ENCODE data around the gene CARD9.
"Not testable (repeated sequence)": the region's sequence is repeated elsewhere in the genome, so short reads cannot be mapped to it uniquely, and the experiment has no call there.

The CARD9 gene

DNA sequence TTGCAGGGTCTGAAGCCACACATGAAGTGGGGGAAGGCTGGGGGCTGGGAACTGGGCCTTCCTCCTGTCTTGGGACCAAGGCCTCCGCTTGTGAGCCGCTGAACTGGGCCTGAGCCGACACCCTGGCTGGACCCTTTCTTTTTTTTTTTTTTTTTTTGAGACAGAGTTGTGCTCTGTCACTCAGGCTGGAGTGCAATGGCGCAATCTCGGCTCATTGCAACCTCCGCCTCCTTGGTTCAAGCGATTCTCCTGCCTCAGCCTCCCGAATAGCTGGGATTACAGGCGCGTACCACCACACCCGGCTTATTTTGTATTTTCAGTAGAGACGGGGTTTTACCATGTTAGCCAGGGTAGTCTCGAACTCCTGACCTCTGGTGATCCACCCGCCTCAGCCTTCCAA, 54.2 kb downstream of the CARD9 start:
- not testable (repeated sequence) for H3K4me1 ChIP-seq (ENCODE audit: control insufficient read depth, insufficient read depth, low read length, unreplicated experiment); H3K79me2 ChIP-seq (ENCODE audit: control insufficient read depth, insufficient read depth, low read length, unreplicated experiment); H2AFZ ChIP-seq (ENCODE audit: low read length, unreplicated experiment); H3K27ac ChIP-seq (ENCODE audit: low read depth, low read length); H3K4me3 ChIP-seq (ENCODE audit: low read depth, low read length); H3K27me3 ChIP-seq (ENCODE audit: insufficient read depth, low read length); H3K36me3 ChIP-seq (ENCODE audit: insufficient read depth, low read length)

DNA sequence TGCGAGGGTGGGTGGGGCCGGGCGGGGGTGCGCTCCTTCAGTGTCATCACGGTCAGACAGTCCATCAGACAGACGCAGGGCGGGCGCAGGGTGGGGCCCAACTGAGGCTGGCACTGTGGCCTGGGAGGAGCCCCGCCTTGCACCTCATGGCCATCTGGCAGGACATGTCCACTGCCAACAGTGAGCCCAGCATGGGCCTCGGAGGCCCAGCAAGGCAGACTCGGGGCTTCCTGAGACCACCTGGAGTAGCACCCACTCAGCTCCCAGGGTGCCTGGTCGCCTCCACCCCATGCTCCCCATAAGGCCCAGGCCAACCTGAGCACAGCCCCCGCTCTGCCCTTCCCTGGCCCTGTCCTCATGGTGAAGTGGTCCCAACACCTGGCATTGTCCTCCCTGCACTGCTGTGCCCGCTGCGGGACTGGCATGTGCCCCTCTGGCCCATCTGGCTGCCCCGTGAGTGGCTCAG, 54.7 kb downstream of the CARD9 start:
- no peak overlapping the region for H3K4me3 ChIP-seq (ENCODE audit: low read depth, low read length)
- H3K36me3 ChIP-seq (ENCODE audit: insufficient read depth, low read length): no peaks in the 10 kb centered on the region
- H2AFZ ChIP-seq (ENCODE audit: low read length, unreplicated experiment): no peak overlapping the region
- no peaks in the 10 kb centered on the region for H3K4me1 ChIP-seq (ENCODE audit: control insufficient read depth, insufficient read depth, low read length, unreplicated experiment)
- H3K79me2 ChIP-seq (ENCODE audit: control insufficient read depth, insufficient read depth, low read length, unreplicated experiment): no peaks in the 10 kb centered on the region
- no peak overlapping the region for H3K27ac ChIP-seq (ENCODE audit: low read depth, low read length)
- H3K27me3 ChIP-seq (ENCODE audit: insufficient read depth, low read length): no peaks in the 10 kb centered on the region

DNA sequence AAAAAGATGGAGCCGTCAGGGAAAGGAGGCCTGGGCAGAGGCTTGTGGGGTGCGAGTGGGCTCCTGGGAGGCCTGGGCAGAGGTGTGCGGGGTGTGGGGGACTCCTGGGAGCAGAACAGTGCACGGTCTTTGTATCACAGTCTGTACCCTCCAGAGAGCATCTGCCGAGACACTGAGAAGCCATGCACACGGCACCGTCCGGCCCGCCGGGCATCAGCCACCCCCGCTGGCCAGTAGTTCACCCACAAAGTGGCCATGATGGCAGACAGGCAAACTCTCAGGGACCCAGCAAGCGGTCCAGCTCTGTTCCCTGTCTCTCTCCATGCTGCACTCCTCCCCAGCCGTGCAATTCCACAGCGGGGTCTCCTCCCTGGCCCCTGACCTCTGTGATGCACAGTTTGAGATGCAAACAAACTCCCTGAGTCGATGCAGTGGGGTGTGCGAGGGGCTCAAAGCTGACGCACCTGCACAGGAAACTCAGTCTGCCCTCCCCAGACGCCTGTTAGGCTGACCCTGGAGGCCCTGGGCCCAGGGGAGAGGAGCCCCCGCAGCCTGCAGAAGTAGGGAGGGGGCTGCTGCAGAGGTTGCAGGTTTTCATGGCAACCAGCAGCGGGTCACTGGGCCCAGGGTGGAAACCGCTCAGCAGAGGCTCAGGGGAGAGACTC, 55.2 kb downstream of the CARD9 start:
- no peak overlapping the region for H3K4me3 ChIP-seq (ENCODE audit: low read depth, low read length)
- H2AFZ ChIP-seq (ENCODE audit: low read length, unreplicated experiment): no peak overlapping the region
- H3K27ac ChIP-seq (ENCODE audit: low read depth, low read length): no peak overlapping the region
- no peaks in the 10 kb centered on the region for H3K36me3 ChIP-seq (ENCODE audit: insufficient read depth, low read length)
- no peaks in the 10 kb centered on the region for H3K4me1 ChIP-seq (ENCODE audit: control insufficient read depth, insufficient read depth, low read length, unreplicated experiment)
- no peaks in the 10 kb centered on the region for H3K79me2 ChIP-seq (ENCODE audit: control insufficient read depth, insufficient read depth, low read length, unreplicated experiment)
- H3K27me3 ChIP-seq (ENCODE audit: insufficient read depth, low read length): no peaks in the 10 kb centered on the region

GRCh38 chr9:136317695-136318094, 55.8 kb downstream of the CARD9 start:
- Histone ChIP-seq H3K4me3 (ENCODE audit: low read depth, low read length) (no peak overlapping the region), H3K27me3 (ENCODE audit: insufficient read depth, low read length) (no peaks in the 10 kb centered on the region), H3K79me2 (ENCODE audit: control insufficient read depth, insufficient read depth, low read length, unreplicated experiment) (no peaks in the 10 kb centered on the region), H3K27ac (ENCODE audit: low read depth, low read length) (no peak overlapping the region), H2AFZ (ENCODE audit: low read length, unreplicated experiment) (no peak overlapping the region), H3K4me1 (ENCODE audit: control insufficient read depth, insufficient read depth, low read length, unreplicated experiment) (no peaks in the 10 kb centered on the region), H3K36me3 (ENCODE audit: insufficient read depth, low read length) (no peaks in the 10 kb centered on the region)

GRCh38 chr9:136316896-136317676, 56.4 kb downstream of the CARD9 start:
- H3K27ac ChIP-seq (ENCODE audit: low read depth, low read length): no peak overlapping the region
- no peak overlapping the region for H2AFZ ChIP-seq (ENCODE audit: low read length, unreplicated experiment)
- H3K79me2 ChIP-seq (ENCODE audit: control insufficient read depth, insufficient read depth, low read length, unreplicated experiment): no peaks in the 10 kb centered on the region
- no peaks in the 10 kb centered on the region for H3K27me3 ChIP-seq (ENCODE audit: insufficient read depth, low read length)
- no peaks in the 10 kb centered on the region for H3K36me3 ChIP-seq (ENCODE audit: insufficient read depth, low read length)
- H3K4me3 ChIP-seq (ENCODE audit: low read depth, low read length): no peak overlapping the region
- H3K4me1 ChIP-seq (ENCODE audit: control insufficient read depth, insufficient read depth, low read length, unreplicated experiment): no peaks in the 10 kb centered on the region

DNA sequence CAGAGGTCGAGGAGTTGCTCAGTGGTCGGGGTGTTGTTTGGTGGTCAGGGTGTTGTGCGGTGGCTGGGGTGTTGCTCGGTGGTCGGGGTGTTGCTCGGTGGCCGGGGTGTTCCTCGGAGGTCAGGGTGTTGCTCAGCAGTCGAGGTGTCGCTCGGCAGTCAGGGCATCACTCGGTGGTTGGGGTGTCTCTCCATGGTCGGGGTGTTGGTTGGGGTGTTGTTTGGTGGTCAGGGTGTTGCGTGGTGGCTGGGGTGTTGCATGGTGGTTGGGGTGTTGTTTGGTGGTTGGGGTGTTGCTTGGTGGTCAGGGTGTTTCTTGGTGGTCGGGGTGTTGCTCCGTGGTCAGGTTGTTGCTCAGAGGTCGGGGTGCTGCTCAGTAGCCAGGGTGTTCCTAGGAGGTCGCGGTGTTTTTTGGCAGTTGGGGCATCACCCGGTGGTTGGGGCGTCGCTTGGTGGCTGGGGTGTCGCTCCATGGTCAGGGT, 57.2 kb downstream of the CARD9 start:
- Histone ChIP-seq H3K79me2 (ENCODE audit: control insufficient read depth, insufficient read depth, low read length, unreplicated experiment) (no peaks in the 10 kb centered on the region), H3K4me1 (ENCODE audit: control insufficient read depth, insufficient read depth, low read length, unreplicated experiment) (no peaks in the 10 kb centered on the region), H3K27me3 (ENCODE audit: insufficient read depth, low read length) (no peaks in the 10 kb centered on the region), H3K4me3 (ENCODE audit: low read depth, low read length) (no peak overlapping the region), H3K27ac (ENCODE audit: low read depth, low read length) (no peak overlapping the region), H3K36me3 (ENCODE audit: insufficient read depth, low read length) (no peaks in the 10 kb centered on the region), H2AFZ (ENCODE audit: low read length, unreplicated experiment) (no peak overlapping the region)

DNA sequence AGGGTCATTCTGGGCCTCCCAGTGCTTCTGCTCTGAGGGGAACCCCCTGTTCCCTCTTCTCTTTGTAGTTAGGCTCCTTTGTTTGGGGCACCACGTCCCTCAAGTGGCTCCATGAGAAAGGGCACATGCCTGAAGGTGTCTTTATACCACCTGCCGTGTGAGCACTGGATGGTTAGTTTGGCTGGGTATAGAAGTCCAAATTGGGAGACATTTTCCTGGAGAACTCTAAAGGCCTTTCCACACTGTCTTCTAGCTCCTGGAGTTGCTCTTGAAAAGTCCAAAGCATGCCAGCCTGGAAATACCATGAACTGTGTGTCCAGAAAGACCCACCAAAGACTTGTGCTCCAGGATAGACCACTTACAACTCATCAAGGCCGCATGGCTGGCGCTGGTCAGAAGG, 58.5 kb downstream of the CARD9 start:
- H3K79me2 ChIP-seq (ENCODE audit: control insufficient read depth, insufficient read depth, low read length, unreplicated experiment): no peaks in the 10 kb centered on the region
- H3K4me3 ChIP-seq (ENCODE audit: low read depth, low read length): no peak overlapping the region
- no peaks in the 10 kb centered on the region for H3K27me3 ChIP-seq (ENCODE audit: insufficient read depth, low read length)
- no peak overlapping the region for H2AFZ ChIP-seq (ENCODE audit: low read length, unreplicated experiment)
- no peaks in the 10 kb centered on the region for H3K4me1 ChIP-seq (ENCODE audit: control insufficient read depth, insufficient read depth, low read length, unreplicated experiment)
- H3K36me3 ChIP-seq (ENCODE audit: insufficient read depth, low read length): no peaks in the 10 kb centered on the region
- H3K27ac ChIP-seq (ENCODE audit: low read depth, low read length): no peak overlapping the region

DNA sequence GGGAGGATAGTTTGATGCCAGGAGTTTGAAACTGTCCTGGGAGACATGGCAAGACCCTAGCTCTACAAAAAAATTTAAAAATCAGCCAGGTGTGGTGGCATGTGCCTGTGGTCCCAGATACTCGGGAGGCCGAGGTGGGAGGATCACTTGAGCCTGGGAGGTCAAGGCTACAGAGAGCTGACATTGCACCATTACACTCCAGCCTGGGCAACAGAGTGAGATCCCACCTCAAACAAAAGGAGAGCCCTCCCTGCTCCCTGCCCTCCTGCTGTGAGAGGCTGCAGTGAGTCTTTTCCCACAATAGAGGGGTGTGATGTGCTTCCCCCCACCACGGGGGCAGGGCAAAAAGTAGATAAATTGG, 59.4 kb downstream of the CARD9 start:
- H3K27ac ChIP-seq (ENCODE audit: low read depth, low read length): no peak overlapping the region
- no peaks in the 10 kb centered on the region for H3K36me3 ChIP-seq (ENCODE audit: insufficient read depth, low read length)
- no peaks in the 10 kb centered on the region for H3K27me3 ChIP-seq (ENCODE audit: insufficient read depth, low read length)
- no peaks in the 10 kb centered on the region for H3K79me2 ChIP-seq (ENCODE audit: control insufficient read depth, insufficient read depth, low read length, unreplicated experiment)
- no peak overlapping the region for H2AFZ ChIP-seq (ENCODE audit: low read length, unreplicated experiment)
- no peaks in the 10 kb centered on the region for H3K4me1 ChIP-seq (ENCODE audit: control insufficient read depth, insufficient read depth, low read length, unreplicated experiment)
- H3K4me3 ChIP-seq (ENCODE audit: low read depth, low read length): no peak overlapping the region
